ENCODE results near the gene MESP2. TPM values are rescaled to one million over a fixed set of nuclear protein-coding genes. Genes with fewer than 3 reads are reported as not detected.

MESP2 gene
- total RNA-seq = not detected

- Mint-ChIP-seq H3K4me1 (ENCODE audit: low read depth) (peaks cover 12% of the 10 kb centered on the region), H3K27ac (no peak within 1 kb of the TSS), H3K9me3 (no peaks in the 10 kb centered on the region), H3K4me3 (peak within 1 kb of the TSS; percentile 69 to 76), H3K27me3 (ENCODE audit: low read depth) (peaks cover 26% of the 10 kb centered on the region), H3K36me3 (ENCODE audit: insufficient read depth in 2 of 2) (no peaks in the 10 kb centered on the region)
- ATAC-seq (replicated peaks in 1 of 2) = peak; percentile 79 to 82
- peak; percentile 68 to 69 for DNase-seq
Measured at GRCh38 chr15:89776274-89777072, at the start of gene MESP2. Gene MESP2, plus strand, starts transcription at chr15:89776332. Its CDS starts 26 bp downstream, at chr15:89776358.

GRCh38 chr15:89728254-89728653, 47.9 kb upstream of the MESP2 start:
- Mint-ChIP-seq H3K27ac (no peak overlapping the region), H3K9me3 (no peaks in the 10 kb centered on the region), H3K36me3 (ENCODE audit: insufficient read depth in 2 of 2) (no peaks in the 10 kb centered on the region), H3K27me3 (ENCODE audit: low read depth) (peaks cover 3% of the 10 kb centered on the region), H3K4me1 (ENCODE audit: low read depth) (no peaks in the 10 kb centered on the region), H3K4me3 (no peak overlapping the region)
- DNase-seq (no peak), ATAC-seq (replicated peaks in 1 of 2) (no peak)

DNA sequence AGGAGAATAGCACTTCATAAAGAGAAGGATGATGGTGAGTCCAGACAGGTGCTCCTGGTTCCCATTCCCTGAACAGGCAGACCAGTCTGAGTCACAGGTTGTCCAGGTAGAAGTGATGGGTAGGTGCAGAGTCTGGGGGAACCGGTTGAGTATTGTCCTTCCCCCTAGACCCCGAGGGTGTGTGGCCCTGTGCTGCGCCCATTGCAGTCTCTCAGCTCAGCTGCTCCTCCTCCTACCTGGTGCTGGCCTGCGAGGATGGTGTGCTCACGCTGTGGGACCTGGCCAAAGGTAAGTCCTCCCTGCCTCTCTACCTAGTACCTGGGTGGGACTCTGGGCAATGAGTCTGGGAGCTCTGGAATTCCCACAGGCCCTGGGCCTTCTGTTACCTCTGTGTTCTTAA, 44.9 kb upstream of the MESP2 start:
- Mint-ChIP-seq H3K27me3 (ENCODE audit: low read depth) (peaks cover 20% of the 10 kb centered on the region), H3K9me3 (no peaks in the 10 kb centered on the region), H3K27ac (no peak overlapping the region), H3K36me3 (ENCODE audit: insufficient read depth in 2 of 2) (no peaks in the 10 kb centered on the region), H3K4me3 (no peak overlapping the region), H3K4me1 (ENCODE audit: low read depth) (no peaks in the 10 kb centered on the region)
- ATAC-seq (replicated peaks in 1 of 2) (no peak), DNase-seq (no peak)

DNA sequence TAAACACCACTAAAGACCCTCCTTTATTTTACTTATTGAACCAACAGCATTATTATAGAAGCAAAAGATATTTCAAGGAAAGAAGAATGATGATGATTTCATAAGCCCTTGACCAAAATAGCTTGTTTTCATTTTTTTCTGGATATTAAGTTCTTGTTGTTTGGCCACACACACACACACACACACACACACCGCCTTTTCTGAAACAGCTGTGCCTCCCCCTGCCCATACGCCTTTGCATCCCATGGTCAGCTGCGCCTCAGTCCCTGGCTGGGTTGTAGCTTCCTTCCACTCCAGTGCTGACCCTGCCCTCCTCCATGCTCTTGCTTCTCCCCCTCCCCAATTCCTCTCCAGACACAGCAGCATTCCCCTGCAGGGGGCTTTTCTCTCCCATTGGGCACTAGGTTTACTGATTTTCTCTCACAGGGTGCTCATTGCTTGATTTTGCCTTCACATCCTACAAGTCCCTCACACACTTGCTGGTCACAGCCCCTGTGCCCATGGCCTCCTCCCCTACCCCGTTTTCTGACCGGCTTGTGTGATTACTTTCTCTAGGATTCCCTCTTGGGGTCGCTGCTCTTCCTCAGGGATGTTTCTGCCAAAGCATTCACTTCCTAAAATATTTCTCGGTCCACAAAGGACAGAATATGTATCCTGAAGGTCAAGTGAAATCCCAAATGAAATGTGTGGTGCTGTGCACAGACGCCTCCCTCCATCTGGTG, 43.5 kb upstream of the MESP2 start:
- no peaks in the 10 kb centered on the region for H3K4me1 Mint-ChIP-seq (ENCODE audit: low read depth)
- no peak for ATAC-seq (replicated peaks in 1 of 2)
- no peak overlapping the region for H3K27ac Mint-ChIP-seq
- no peaks in the 10 kb centered on the region for H3K9me3 Mint-ChIP-seq
- no peak overlapping the region for H3K4me3 Mint-ChIP-seq
- H3K27me3 Mint-ChIP-seq (ENCODE audit: low read depth) = peaks cover 23% of the 10 kb centered on the region
- no peak for DNase-seq
- no peaks in the 10 kb centered on the region for H3K36me3 Mint-ChIP-seq (ENCODE audit: insufficient read depth in 2 of 2)

DNA sequence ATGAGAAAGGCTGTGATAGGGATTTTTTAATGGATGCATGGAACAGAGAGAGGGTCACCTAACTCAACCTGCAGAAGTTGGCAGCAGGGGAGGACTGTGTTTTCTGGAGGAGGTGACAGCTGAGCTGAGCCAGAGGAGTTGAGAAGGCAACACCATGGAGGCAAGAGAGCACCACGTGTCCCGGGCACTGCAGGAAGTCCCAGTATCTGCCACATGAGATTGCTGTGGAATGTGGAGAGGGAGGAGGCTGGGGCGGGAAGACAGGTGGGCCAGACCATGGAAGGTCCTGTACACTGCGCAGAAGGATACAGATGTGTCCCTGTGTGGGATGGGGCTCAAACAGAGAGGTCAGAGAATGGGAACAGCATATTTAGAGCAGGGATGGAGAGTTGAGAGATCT, 40.4 kb upstream of the MESP2 start:
- Mint-ChIP-seq H3K9me3 (no peaks in the 10 kb centered on the region), H3K27ac (no peak overlapping the region), H3K36me3 (ENCODE audit: insufficient read depth in 2 of 2) (no peaks in the 10 kb centered on the region), H3K27me3 (ENCODE audit: low read depth) (peaks cover 23% of the 10 kb centered on the region), H3K4me1 (ENCODE audit: low read depth) (peaks cover 5% of the 10 kb centered on the region), H3K4me3 (no peak overlapping the region)
- DNase-seq = no peak
- ATAC-seq (replicated peaks in 1 of 2) = no peak

- Mint-ChIP-seq H3K4me1 (ENCODE audit: low read depth) (peaks cover 5% of the 10 kb centered on the region), H3K4me3 (peak overlapping the region in 1 of 2 donors; percentile 29), H3K27me3 (ENCODE audit: low read depth) (peaks cover 13% of the 10 kb centered on the region), H3K9me3 (no peaks in the 10 kb centered on the region), H3K27ac (no peak overlapping the region), H3K36me3 (ENCODE audit: insufficient read depth in 2 of 2) (no peaks in the 10 kb centered on the region)
- DNase-seq (peak; percentile 61 to 73), ATAC-seq (replicated peaks in 1 of 2) (peak; percentile 88 to 89)
Measured at GRCh38 chr15:89740137-89740536, 36.0 kb upstream of the MESP2 start.

DNA sequence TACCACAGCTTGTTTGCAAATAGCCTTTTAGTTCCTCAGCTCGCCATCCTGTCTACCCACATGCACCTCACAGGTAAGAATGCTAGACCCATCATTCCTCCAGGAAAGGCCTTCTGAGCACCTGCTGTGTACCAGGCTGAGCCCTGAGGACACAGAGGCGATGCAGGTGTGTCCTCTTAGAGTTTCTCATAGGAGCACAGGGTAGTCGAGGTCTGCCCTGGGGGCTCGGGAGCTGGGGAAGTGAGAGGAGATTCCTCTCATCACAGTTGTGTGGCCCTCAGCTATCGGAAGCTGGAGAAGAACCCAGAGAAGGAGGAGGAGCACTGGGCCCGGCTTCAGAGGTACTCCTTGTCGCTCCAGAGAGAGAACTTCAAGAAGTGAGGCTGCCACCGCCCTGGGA, 33.1 kb upstream of the MESP2 start:
- no peak for ATAC-seq (replicated peaks in 1 of 2)
- DNase-seq = no peak
- H3K36me3 Mint-ChIP-seq (ENCODE audit: insufficient read depth in 2 of 2) = no peaks in the 10 kb centered on the region
- H3K9me3 Mint-ChIP-seq = no peaks in the 10 kb centered on the region
- H3K4me1 Mint-ChIP-seq (ENCODE audit: low read depth) = peaks cover 5% of the 10 kb centered on the region
- H3K27ac Mint-ChIP-seq = no peak overlapping the region
- no peaks in the 10 kb centered on the region for H3K27me3 Mint-ChIP-seq (ENCODE audit: low read depth)
- H3K4me3 Mint-ChIP-seq = no peak overlapping the region

GRCh38 chr15:89743594-89743993, 32.5 kb upstream of the MESP2 start:
- DNase-seq = no peak
- H3K27me3 Mint-ChIP-seq (ENCODE audit: low read depth) = peaks cover 5% of the 10 kb centered on the region
- ATAC-seq (replicated peaks in 1 of 2) = no peak
- H3K36me3 Mint-ChIP-seq (ENCODE audit: insufficient read depth in 2 of 2) = no peaks in the 10 kb centered on the region
- H3K4me1 Mint-ChIP-seq (ENCODE audit: low read depth) = peaks cover 5% of the 10 kb centered on the region
- no peak overlapping the region for H3K4me3 Mint-ChIP-seq
- no peaks in the 10 kb centered on the region for H3K9me3 Mint-ChIP-seq
- H3K27ac Mint-ChIP-seq = no peak overlapping the region

DNA sequence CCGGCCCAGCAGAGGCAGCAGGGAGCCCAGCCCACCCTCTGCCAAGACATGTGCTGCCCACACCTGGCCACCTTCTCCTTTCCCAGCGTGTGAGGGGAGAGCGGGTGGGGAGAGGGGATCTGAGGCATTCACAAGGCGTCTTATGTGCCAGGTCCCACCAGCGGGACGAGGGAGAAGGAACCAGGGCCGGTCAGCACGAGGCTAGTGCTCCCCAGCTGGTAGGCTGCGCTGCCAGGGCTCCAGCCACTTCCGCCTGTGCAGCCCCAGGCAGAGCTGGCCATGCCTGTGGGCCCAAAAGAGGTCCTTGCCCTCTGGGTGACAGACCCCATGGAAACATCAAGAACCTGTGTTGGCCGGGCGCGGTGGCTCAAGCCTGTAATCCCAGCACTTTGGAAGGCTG, 31.0 kb upstream of the MESP2 start:
- Mint-ChIP-seq H3K27me3 (ENCODE audit: low read depth) (peaks cover 20% of the 10 kb centered on the region), H3K9me3 (no peaks in the 10 kb centered on the region), H3K4me1 (ENCODE audit: low read depth) (peaks cover 8% of the 10 kb centered on the region), H3K27ac (no peak overlapping the region), H3K4me3 (no peak overlapping the region), H3K36me3 (ENCODE audit: insufficient read depth in 2 of 2) (no peaks in the 10 kb centered on the region)
- DNase-seq (no peak), ATAC-seq (replicated peaks in 1 of 2) (no peak)

DNA sequence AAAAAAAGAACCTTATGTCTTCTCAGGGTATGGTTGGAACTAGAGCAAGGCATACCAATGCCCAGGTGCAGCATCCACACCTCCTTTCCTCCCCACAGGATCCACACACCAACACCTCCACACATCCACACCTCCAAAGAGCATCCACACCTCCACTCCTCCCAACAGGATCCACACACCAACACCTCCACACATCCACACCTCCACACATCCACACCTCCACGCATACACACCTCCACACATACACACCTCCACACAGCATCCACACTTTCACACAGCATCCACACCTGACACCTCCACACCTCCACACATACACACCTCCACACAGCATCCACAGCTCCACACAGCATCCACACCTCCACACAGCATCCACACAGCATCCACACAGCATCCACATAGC, 30.4 kb upstream of the MESP2 start:
- Mint-ChIP-seq H3K4me3 (no peak overlapping the region), H3K9me3 (no peaks in the 10 kb centered on the region), H3K27me3 (ENCODE audit: low read depth) (peaks cover 20% of the 10 kb centered on the region), H3K4me1 (ENCODE audit: low read depth) (peaks cover 6% of the 10 kb centered on the region), H3K27ac (no peak overlapping the region), H3K36me3 (ENCODE audit: insufficient read depth in 2 of 2) (no peaks in the 10 kb centered on the region)
- DNase-seq (no peak), ATAC-seq (replicated peaks in 1 of 2) (no peak)

DNA sequence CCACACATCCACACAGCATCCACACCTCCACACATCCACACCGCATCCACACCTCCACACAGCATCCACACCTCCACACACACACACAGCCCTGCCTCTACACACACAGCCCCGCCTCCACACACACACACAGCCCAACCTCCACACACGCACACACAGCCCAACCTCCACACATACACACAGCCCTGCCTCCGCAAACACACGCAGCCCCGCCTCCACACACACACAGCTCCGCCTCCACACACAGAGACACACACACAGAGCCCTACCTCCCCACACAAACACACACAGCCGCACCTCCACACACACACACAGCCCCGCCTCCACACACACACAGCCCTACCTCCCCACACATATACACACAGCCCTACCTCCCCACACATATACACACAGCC, 29.7 kb upstream of the MESP2 start:
- Mint-ChIP-seq H3K4me1 (ENCODE audit: low read depth) (peaks cover 6% of the 10 kb centered on the region), H3K9me3 (no peaks in the 10 kb centered on the region), H3K27ac (no peak overlapping the region), H3K27me3 (ENCODE audit: low read depth) (peaks cover 20% of the 10 kb centered on the region), H3K4me3 (no peak overlapping the region), H3K36me3 (ENCODE audit: insufficient read depth in 2 of 2) (no peaks in the 10 kb centered on the region)
- ATAC-seq (replicated peaks in 1 of 2) (no peak), DNase-seq (no peak)

- peaks cover 6% of the 10 kb centered on the region for H3K4me1 Mint-ChIP-seq (ENCODE audit: low read depth)
Measured at GRCh38 chr15:89747708-89748682, 28.1 kb upstream of the MESP2 start.

GRCh38 chr15:89749054-89749453, 27.1 kb upstream of the MESP2 start:
- peak overlapping the region in 1 of 2 donors; percentile 76 for H3K4me3 Mint-ChIP-seq
- peaks cover 6% of the 10 kb centered on the region for H3K4me1 Mint-ChIP-seq (ENCODE audit: low read depth)
- ATAC-seq (replicated peaks in 1 of 2) (no peak), DNase-seq (no peak)
- no peaks in the 10 kb centered on the region for H3K36me3 Mint-ChIP-seq (ENCODE audit: insufficient read depth in 2 of 2)
- no peaks in the 10 kb centered on the region for H3K9me3 Mint-ChIP-seq
- peaks cover 28% of the 10 kb centered on the region for H3K27me3 Mint-ChIP-seq (ENCODE audit: low read depth)
- H3K27ac Mint-ChIP-seq = no peak overlapping the region

More at GRCh38 chr15:89747708-89748682, 28.1 kb upstream of the MESP2 start:
- ATAC-seq (replicated peaks in 1 of 2) (no peak), DNase-seq (no peak)
- no peak overlapping the region for H3K4me3 Mint-ChIP-seq
- H3K27ac Mint-ChIP-seq = no peak overlapping the region
- H3K9me3 Mint-ChIP-seq = no peaks in the 10 kb centered on the region
- H3K27me3 Mint-ChIP-seq (ENCODE audit: low read depth) = peaks cover 28% of the 10 kb centered on the region
- H3K36me3 Mint-ChIP-seq (ENCODE audit: insufficient read depth in 2 of 2) = no peaks in the 10 kb centered on the region
